Esophagus muscularis mucosa (tissue), 4 donors: ENCODE results near the gene ARHGAP32.

Experiments
- EP300 ChIP-seq: sonication (generic); formaldehyde crosslinking; IDR thresholded peaks from one replicate; pipeline ENCODE4 v1.6.1; 2017; ENCODE audit warnings: antibody characterized with exemption
- POLR2A ChIP-seq: fragments of 450-650 bp; IDR thresholded peaks from one replicate; pipeline ENCODE4 v1.6.1; 2017; ENCODE audit warnings: antibody characterized with exemption, moderate library complexity, mild to moderate bottlenecking, low read depth
- POLR2AphosphoS5 ChIP-seq, 2 donors: sonication (generic); formaldehyde crosslinking; IDR thresholded peaks; one replicate each; pipeline ENCODE4 v1.6.1; 2017; ENCODE audit warnings: antibody characterized with exemption in 2 of 2
- TF ChIP-seq, protein P1 (sequence below), 3 experiments: fragments of 200-600 bp in 2 of 3; fragments of 450-650 bp in 1 of 3; sonication (generic) in 2 of 3; IDR thresholded peaks; one replicate each; pipeline ENCODE4 v1.5.1; 2017 to 2019; ENCODE audit warnings: antibody characterized with exemption in 3 of 3, mild to moderate bottlenecking in 2 of 3, moderate library complexity in 1 of 3

DNA sequence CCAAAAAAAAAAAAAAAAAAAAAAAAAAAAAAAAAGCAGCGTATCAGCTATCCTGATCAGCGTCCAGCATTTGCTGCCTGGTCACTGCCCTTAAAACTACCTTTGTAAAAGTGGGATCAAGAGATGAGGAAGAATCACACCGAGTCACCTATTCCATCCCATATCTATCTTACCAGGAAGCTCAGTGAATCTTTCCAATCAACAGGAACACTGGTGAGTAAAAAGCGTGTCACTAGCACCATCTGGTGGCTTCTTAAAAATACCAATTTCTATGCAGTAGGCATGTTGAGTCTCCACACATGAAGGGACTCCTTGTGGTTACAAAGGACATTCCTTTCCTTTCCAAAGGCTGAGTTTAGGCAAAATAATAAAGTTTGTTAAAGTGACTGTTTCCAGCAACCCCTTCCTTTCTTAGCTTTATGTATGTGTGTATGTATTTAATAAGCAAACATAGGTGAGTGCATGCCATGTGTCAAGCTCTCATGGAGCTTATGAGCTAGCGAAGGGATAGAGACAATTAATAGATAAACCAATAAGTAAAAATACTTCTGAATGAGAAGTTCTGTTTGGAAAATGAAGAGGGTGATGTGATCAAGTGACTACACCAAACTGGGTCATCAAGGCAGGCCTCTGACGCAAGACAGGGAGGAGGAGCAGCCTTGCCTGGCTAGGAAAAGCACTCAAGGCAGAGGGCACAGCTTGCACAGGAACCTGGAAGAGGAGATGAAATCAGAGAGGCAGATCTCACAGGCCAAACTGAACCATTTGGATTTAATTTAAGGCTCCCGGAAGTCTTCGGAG, 235.5 kb downstream of the ARHGAP32 start:
- TF ChIP-seq, protein P1, sequence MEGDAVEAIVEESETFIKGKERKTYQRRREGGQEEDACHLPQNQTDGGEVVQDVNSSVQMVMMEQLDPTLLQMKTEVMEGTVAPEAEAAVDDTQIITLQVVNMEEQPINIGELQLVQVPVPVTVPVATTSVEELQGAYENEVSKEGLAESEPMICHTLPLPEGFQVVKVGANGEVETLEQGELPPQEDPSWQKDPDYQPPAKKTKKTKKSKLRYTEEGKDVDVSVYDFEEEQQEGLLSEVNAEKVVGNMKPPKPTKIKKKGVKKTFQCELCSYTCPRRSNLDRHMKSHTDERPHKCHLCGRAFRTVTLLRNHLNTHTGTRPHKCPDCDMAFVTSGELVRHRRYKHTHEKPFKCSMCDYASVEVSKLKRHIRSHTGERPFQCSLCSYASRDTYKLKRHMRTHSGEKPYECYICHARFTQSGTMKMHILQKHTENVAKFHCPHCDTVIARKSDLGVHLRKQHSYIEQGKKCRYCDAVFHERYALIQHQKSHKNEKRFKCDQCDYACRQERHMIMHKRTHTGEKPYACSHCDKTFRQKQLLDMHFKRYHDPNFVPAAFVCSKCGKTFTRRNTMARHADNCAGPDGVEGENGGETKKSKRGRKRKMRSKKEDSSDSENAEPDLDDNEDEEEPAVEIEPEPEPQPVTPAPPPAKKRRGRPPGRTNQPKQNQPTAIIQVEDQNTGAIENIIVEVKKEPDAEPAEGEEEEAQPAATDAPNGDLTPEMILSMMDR (IDR thresholded peaks at IDR 0.05), result peak; percentile 54 to 66 (median 58)
- TF ChIP-seq POLR2AphosphoS5 (IDR thresholded peaks at IDR 0.05), result no peak
- TF ChIP-seq POLR2A, result no peak
- no peak for TF ChIP-seq EP300
